ENCODE results near the gene LDHD.

The LDHD gene

DNA sequence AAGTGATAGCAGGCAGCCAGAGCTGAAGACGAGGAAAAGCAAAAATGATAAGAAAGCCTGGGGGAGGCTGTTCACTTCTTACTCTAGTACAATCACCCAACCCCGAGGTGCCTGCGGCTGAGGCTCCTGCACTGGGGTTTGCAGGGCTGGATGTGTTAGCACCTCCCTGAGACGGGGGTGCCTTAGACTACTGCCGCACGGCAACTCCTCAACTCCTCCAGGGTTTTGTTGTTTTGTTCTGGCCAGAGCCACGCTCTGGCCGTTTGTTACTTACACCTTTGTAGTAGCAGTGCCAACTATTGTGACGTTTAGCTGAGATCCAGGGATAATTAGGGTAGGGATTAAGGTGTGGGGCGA, 51.5 kb downstream of the LDHD start:
- no peak for TF ChIP-seq ZFX (IDR thresholded peaks at IDR 0.05)
- TF ChIP-seq CTCF (conservative IDR thresholded peaks at IDR 0.05), result no peak
- H3K27ac ChIP-seq, result no peak overlapping the region

DNA sequence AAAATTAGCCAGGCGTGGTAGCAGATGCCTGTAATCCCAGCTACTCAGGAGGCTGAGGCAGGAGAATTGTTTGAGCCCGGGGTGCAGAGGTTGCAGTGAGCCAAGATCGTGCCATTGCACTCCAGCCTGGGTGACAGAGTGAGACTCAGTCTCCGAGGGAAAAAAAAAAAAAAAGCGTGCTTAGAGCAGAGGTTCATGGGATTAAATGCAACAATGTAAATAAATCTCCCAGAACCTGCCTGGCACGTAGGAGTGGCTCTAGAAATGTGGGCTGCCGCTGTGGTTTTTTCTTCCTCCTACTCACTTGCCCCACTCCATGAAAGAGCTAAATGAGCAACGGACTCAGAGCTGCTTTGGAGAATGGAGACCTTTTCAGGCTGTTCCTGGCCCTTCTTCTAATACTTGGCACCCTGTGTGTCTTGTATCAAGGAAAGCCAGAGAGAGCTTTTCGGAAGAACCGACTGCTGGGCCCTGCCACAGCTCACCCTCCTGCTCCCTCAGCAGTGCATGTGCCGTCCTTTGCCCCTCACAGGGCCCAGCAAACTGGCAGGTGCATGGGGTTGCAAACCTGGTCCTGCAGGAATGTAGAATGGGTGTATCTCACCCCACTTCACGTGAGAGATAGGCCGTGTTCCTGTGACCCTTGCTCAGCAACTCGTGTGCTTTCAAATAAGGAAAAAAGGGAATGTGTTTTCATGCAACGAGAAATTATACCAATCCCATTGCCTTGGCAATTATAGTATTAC, 52.0 kb downstream of the LDHD start:
- TF ChIP-seq CTCF (conservative IDR thresholded peaks at IDR 0.05) (no peak), ZFX (IDR thresholded peaks at IDR 0.05) (no peak)
- no peak overlapping the region for H3K27ac ChIP-seq

DNA sequence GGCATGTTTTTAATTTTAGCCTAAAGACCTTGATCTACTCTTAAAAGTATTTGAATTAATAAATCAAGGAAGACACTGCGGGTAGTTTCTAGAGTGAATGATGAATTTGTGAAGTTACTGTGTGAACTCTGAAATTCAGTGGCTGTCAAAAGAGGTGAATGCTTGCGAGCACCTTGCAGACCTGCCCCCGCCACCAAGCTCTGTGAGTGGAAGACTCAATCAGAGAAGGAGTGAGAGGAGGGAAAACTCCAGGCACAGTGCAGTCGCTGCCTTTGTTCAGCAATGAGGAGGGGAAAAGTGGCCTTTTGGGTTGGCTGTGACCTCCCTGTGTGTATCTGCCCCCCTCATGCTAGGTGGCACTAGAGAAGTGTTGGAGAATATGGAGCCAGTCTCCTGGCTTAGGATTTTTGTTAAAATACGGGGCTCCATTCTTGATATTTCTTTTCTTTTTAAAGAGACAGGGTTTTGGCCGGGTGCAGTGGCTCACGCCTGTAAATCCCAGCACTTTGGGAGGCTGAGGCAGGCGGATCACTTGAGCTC, 53.0 kb downstream of the LDHD start:
- no peak overlapping the region for H3K27ac ChIP-seq
- no peak for TF ChIP-seq ZFX (IDR thresholded peaks at IDR 0.05)
- no peak for TF ChIP-seq CTCF (conservative IDR thresholded peaks at IDR 0.05)

DNA sequence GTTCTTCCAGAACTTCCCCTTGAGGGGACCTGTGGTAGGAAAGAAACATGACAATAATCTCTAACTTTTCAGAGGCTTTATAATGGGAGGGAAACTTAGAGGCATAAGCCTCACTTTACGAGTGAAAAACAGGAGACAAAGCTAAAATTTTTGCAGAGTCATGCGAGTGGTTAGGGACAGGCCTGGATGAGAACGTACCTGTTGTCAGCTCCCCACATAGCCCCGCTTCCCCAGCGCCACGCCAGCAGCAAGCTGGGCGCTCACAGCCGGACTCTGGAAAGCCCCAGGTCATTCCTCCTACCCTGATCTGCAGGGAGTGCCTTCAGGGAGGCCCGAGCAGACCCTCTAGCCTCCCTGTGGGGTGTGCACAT, 53.6 kb downstream of the LDHD start:
- H3K27ac ChIP-seq, result no peak overlapping the region
- TF ChIP-seq ZFX (IDR thresholded peaks at IDR 0.05) (no peak), CTCF (conservative IDR thresholded peaks at IDR 0.05) (no peak)

DNA sequence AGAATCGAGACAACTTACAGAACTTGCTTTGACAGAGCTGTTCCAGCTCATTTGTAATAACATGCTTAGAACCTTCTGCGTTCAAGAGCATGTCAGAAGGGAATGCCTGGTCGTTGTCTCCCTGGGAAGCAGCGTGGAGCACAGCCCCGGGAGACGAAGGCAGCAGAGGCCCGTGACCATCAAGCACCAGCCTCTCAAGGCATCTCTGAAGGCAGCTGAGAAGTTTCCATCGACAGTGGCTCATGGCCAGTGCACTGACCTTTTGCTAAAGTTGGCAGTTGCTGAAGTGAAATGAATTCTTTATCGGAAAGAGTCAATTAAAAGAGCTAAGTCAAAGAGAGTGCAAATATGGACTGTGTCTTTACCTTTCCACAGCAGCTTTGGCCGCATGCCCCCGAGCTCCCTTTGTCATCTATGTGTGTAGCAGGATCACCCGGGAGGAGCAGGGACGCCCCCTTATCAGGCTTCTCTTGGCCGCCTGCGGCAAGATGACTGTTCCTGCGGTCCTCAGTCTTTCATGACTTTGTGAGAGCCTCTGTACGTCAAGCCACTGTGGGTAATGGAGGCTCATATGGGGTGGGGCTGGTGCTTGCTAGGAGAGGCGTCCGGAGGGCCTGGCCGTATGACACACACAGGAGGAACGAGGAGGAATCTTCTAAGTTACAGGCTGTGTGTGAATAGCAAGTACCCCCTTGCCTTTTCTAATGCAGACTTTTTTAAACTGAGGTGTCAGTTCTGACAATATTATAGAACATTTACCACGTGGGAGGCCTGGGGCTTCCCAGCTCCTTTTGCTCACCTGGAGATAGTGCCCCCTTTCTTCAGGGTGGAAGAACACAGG, 54.2 kb downstream of the LDHD start:
- no peak overlapping the region for H3K27ac ChIP-seq
- no peak for TF ChIP-seq CTCF (conservative IDR thresholded peaks at IDR 0.05)
- TF ChIP-seq ZFX (IDR thresholded peaks at IDR 0.05), result no peak

Measured in C4-2B (cell line).